ENCODE data around the gene RTKN2.

GRCh38 chr10:62308101-62308500 is 39.5 kb upstream of the RTKN2 start:
- TF ChIP-seq YY1 (IDR thresholded peaks at IDR 0.05; ENCODE audit: insufficient read depth, insufficient read length) (no peak), SUZ12 (IDR thresholded peaks at IDR 0.05; ENCODE audit: extremely low read depth, insufficient read depth, insufficient read length) (no peak), ZNF274 (IDR thresholded peaks at IDR 0.05; ENCODE audit: low read depth, low read length) (no peak)
